ENCODE measurements around the gene TP53INP2. TPM values are rescaled to one million over a fixed set of nuclear protein-coding genes. Genes with fewer than 3 reads are reported as not detected.

The TP53INP2 gene
- total and polyA plus RNA-seq, 2 donors (not counting 3 experiments of a cell fraction or from before 2014, with no cell fraction given): 18.3 to 30.5 TPM

DNA sequence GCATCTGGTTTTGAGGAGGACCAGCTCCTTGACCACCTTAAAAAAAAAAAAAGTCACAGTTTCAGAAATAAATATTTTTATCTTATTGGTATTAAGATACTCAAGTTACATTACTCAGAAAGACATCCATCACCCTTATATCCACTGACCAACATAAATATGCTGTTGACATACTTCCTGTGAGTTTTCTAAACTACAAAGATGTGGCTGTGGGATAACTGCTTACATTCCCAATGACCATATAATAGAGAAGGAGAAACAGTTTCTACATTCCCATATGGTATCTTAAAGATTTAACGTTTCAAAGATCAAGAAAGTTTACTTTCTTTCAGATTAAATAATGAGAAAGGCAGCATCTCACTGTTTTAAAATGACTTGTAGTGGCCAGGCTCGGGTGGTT is 46.3 kb downstream of the TP53INP2 start:
- dilution Hi-C loops (cut with MboI; ENCODE audit: extremely low pct_ligation_motif_present, low sequenced_read_pairs): no loop called here
- FAIRE-seq (no peak), DNase-seq (ENCODE audit: low read depth, low spot score) (no peak)
- ChIA-PET CTCF (interaction anchor here (0.8 to 4.9 kb wide), 2 partner anchors 20 to 228 kb away, joined by 3 to 23 read pairs; no protein-coding TSS in a partner anchor), POLR2A (no interaction called here)
- H3K79me2 ChIP-seq (ENCODE audit: control insufficient read depth, insufficient read depth, low read length): no peaks in the 10 kb centered on the region
- intact Hi-C loops (cut with micrococcal nuclease): no loop called here
- H3K36me3 ChIP-seq (ENCODE audit: control insufficient read depth in 2 of 2, extremely low read depth in 1 of 2, insufficient read depth in 2 of 2, low read length in 2 of 2): peaks cover 9 to 20% of the 10 kb centered on the region in 2 experiments
- no peaks in the 10 kb centered on the region for H3K9me1 ChIP-seq (replicated peaks; ENCODE audit: control insufficient read depth, extremely low read depth, insufficient read depth, low read length)
- no peak overlapping the region for H3K9ac ChIP-seq (replicated peaks; ENCODE audit: extremely low read depth, insufficient read depth, low read length)
- no TSS peak for BruUV-seq (replicated peaks)
- no peaks in the 10 kb centered on the region for H3K4me1 ChIP-seq (ENCODE audit: control insufficient read depth, extremely low read depth, insufficient read depth, low read length)
- H3K4me2 ChIP-seq (ENCODE audit: insufficient read depth, low read length): no peak overlapping the region
- TF ChIP-seq POLR2A (IDR thresholded peaks at IDR 0.05; ENCODE audit: low read depth, low read length): no peak
- no peak for TF ChIP-seq FOS (IDR thresholded peaks at IDR 0.05; ENCODE audit: borderline replicate concordance, insufficient read depth, low read length)
- TF ChIP-seq, protein P1, sequence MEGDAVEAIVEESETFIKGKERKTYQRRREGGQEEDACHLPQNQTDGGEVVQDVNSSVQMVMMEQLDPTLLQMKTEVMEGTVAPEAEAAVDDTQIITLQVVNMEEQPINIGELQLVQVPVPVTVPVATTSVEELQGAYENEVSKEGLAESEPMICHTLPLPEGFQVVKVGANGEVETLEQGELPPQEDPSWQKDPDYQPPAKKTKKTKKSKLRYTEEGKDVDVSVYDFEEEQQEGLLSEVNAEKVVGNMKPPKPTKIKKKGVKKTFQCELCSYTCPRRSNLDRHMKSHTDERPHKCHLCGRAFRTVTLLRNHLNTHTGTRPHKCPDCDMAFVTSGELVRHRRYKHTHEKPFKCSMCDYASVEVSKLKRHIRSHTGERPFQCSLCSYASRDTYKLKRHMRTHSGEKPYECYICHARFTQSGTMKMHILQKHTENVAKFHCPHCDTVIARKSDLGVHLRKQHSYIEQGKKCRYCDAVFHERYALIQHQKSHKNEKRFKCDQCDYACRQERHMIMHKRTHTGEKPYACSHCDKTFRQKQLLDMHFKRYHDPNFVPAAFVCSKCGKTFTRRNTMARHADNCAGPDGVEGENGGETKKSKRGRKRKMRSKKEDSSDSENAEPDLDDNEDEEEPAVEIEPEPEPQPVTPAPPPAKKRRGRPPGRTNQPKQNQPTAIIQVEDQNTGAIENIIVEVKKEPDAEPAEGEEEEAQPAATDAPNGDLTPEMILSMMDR (IDR thresholded peaks at IDR 0.05; ENCODE audit: extremely low read depth in 1 of 2, insufficient read depth in 1 of 2, low read depth in 1 of 2, low read length in 2 of 2): no peak
- TF ChIP-seq, protein P2, sequence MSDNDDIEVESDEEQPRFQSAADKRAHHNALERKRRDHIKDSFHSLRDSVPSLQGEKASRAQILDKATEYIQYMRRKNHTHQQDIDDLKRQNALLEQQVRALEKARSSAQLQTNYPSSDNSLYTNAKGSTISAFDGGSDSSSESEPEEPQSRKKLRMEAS (IDR thresholded peaks at IDR 0.05; ENCODE audit: insufficient read depth, insufficient read length): no peak
- TF ChIP-seq MYC (IDR thresholded peaks at IDR 0.05; ENCODE audit: low read depth, low read length): no peak
- TF ChIP-seq JUN (IDR thresholded peaks at IDR 0.05; ENCODE audit: borderline replicate concordance, insufficient read depth, insufficient read length, low read depth): no peak
- TF ChIP-seq GATA2 (IDR thresholded peaks at IDR 0.05; ENCODE audit: insufficient read depth, insufficient read length, low read depth, low read length): no peak
- TF ChIP-seq EZH2 (IDR thresholded peaks at IDR 0.05; ENCODE audit: borderline replicate concordance, low read depth, low read length, severe bottlenecking): no peak
- no peak for TF ChIP-seq POLR2AphosphoS5 (IDR thresholded peaks at IDR 0.05; ENCODE audit: insufficient read depth, low read depth, low read length)
- H3K27ac ChIP-seq (ENCODE audit: insufficient read depth, low read depth, low read length): no peak overlapping the region
- no peak overlapping the region for H2AFZ ChIP-seq (ENCODE audit: low read depth, low read length)
- no peaks in the 10 kb centered on the region for H3K9me3 ChIP-seq (replicated peaks; ENCODE audit: control insufficient read depth, insufficient read depth, low read length)
- no peaks in the 10 kb centered on the region for H3K27me3 ChIP-seq (ENCODE audit: control insufficient read depth in 2 of 2, insufficient read depth in 2 of 2, low read length in 2 of 2)
- H4K20me1 ChIP-seq (replicated peaks; ENCODE audit: control insufficient read depth, extremely low read depth, insufficient read depth, low read length): no peaks in the 10 kb centered on the region
- H3K4me3 ChIP-seq (replicated peaks in 1 of 3; ENCODE audit: insufficient read depth in 1 of 3, low read depth in 1 of 3, low read length in 3 of 3): no peak overlapping the region
